HG03045 (cell line): ENCODE measurements around the gene S100A9.
"Not testable (repeated sequence)": the region's sequence is repeated elsewhere in the genome, so short reads cannot be mapped to it uniquely, and the experiment has no call there.

Experiments
- ATAC-seq: cut with Tn5 transposase; IDR thresholded peaks from one replicate; pipeline ENCODE4 v1.9.1; 2021; ENCODE audit warnings: mild to moderate bottlenecking, moderate library complexity; ENCODE audit not compliant: unreplicated experiment

S100A9 gene

DNA sequence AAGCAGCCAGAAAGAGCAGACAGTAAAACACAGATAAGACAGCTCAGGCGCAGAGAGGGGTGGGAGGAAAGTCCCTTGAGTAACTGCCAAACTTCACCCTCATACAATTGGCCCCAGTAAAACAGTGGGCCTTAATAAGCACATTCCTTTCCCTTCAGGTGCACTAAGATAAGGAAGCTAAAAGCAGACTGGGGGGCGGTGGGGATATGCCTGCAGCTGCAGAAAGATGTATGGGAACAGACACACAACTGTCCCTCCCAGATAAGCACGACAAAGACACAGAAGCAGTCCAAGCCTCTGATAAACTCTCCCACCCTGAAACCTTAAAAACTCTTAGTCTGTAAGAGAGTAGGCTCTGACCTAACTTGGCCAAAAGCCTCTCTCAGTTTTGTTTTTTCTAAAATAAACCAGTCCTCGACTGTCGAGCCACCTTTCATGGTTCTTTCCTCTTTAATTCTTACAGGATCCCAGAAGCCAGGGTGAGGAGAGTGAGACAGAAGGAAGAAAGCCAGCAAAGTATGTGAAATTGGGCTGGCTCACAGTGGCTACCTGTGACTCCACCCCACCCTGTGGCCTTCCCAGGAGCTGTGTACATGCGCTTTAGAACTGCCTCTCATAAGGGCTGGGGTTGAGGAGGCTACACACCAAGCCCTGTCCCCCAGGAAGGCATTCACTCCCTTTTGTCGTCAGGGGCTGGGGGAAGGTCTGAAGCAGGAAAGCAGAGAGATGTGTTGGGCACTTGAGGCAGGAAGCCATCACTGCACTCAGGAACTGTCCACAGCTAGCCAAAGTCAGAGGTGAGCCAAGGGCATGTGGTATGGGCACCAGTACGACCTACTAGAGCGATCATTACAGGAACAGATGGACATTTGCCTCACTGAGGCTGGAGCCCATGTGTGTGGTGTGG, 13.6 kb upstream of the S100A9 start:
- no peak for ATAC-seq

DNA sequence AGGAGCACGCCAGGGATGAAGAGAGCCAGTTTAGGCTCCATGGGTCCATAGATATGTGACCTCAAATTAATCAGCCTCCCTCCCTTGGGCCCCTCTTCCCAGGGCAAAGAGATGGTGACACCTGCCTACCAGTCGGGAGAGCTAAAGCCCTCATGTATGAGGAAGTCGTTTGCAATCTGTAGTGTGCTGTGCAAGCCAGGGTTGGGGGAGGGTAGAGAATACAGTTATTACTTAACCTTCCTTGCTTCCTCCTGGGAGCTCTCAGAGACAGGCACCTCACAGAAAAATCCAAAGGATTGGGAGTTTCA, 13.0 kb upstream of the S100A9 start:
- ATAC-seq, result no peak

DNA sequence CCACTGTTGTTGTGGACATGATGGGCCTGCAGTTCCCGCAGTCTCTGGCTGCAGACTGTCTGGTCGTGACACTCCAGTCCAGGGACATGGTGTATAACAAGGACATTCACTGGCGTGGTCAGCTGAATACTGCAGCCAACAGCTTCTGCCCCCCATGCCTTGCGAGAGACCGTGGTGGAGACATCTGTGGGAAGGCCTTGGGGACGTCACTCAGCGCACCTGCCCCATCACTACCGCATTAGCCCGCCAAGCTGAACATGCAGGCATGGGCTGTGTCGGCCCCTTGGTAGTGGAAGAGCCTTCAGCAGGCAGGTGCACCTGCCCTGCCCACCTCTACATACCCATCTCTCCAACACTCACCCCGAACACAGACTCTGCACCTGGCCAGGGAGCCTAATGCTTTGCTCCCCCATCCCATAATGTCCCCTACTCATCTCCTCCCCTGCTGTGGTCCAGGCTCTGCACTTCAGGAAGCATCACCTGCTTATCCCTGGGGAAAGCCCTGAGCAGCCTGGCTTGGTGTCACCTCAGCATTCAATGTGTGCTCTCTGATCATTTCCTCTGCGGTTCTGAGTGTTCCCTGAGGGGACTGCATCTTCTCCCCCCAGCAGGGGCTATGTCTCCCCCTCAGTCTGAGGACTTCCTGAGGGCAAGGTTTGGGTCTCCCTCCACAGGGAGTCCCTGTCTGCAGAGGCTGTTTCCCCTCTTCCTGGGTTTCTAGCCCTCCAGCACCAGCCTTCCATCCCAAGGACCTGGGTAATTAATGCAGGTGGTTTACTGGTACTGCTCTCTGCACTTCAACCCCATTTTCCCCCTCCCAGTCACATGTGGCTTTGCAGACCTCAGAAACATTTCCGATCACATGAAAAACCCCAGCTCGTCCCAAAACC, 12.2 kb upstream of the S100A9 start:
- ATAC-seq, result no peak

DNA sequence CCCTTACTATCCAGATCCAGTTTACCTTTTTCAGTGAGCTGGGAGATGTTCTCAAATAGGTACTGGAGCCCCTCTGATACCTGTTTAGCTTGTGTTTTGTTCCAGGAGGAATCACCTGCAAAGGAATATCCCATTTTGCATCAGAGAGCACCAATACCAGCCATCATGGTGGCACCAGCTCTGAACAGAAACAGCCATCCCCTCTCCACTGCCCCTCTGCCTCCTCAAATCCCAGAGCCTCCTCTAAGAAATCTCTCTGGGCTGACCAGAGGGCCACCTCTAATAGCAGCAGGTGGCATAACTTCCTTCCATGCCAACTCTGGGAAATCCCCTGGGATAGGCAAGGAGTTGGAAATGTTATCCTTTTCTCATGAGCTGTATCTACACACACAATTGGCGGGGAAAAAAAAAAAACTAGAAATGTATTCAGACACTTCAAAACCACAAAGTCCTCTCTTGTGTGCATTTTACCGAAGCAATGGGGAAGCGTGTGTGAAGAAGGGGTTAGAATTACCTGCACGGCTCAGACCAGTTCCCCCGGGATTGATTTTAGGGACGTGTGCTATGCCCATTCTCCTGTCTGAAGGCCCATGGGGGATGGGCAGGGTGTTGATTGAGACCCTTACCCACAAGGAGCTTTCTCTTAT, 11.5 kb upstream of the S100A9 start:
- no peak for ATAC-seq

DNA sequence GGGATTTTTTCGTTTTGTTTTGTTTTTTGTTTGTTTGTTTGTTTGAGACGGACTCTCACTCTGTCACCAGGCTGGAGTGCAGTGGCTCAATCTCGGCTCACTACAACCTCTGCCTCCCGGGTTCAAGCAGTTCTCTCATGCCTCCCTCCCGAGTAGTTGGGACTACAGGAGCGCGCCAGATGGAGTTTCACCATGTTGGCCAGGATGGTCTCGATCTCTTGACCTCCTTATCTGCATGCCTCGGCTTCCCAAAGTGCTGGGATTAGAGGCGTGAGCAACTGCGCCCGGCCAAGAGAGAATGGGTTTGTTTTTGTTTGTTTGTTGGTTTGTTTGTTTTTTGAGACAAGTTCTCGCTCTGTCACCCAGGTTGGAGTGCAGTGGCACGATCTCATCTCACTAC, 10.6 kb upstream of the S100A9 start:
- ATAC-seq, result not testable (repeated sequence)

DNA sequence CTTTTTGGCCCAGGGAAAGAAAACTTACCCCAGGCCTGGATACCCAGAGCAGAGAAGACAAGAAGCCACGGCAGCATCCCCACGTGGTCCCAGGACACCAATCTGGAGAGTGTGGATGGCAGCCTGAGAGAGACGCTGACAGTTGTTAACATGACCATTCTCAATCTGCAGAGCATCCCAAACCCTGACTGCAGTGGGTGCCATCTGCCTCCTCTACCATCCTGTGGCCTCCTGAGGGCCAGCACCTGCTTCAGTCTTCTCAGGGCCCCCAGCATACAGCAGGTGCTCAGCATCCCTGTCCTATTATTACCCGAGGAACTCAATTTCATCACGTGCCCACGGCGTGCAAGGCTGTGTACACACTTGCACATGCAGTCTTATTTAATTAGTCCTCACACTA, 9.8 kb upstream of the S100A9 start:
- no peak for ATAC-seq

DNA sequence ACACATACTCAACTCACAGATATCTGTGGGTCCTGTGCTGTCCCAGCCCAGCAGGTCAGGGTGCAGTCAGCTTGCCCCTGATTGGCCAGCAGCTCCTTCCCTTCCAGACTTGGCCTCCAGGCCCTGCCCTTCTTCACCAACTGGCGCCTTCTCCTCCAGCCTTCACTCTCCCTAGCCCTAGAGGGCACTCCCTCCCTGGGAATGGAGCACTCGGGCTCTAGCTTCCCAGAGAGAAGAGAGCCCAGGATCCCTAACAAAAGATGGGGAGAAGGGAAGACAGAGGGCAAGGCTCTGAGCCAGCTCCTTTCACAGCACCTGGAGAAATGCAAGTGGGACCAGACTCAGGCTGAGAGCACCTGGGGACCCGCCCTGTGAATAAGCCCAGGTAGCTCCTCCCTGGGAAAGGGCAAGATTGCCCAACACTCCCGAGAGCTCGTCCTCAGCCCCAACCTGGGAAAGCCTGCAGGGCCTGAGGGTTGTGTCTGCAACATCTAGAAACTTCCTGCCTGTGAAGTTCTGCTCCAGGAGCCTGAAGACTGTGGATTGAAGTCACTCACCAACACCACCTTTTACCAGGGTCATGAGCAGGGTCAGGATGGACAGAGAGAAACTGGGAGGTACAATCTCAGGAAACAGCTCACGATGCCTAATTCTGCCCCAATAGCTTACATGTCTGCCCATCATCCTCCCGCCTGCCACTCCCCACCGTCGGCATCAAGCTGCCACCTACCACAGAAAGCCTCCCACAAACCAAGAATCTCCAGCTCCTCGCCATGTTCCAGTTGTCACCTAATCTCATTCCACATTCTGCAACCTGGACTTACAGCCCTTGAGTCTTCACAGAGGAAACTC, 8.9 kb upstream of the S100A9 start, which contains the start of gene PGLYRP4:
PGLYRP4 (minus strand) TSS at position 331 of the 852 bp plus-strand sequence. CDS start 909 bp downstream, outside the sequence.
- no peak for ATAC-seq

DNA sequence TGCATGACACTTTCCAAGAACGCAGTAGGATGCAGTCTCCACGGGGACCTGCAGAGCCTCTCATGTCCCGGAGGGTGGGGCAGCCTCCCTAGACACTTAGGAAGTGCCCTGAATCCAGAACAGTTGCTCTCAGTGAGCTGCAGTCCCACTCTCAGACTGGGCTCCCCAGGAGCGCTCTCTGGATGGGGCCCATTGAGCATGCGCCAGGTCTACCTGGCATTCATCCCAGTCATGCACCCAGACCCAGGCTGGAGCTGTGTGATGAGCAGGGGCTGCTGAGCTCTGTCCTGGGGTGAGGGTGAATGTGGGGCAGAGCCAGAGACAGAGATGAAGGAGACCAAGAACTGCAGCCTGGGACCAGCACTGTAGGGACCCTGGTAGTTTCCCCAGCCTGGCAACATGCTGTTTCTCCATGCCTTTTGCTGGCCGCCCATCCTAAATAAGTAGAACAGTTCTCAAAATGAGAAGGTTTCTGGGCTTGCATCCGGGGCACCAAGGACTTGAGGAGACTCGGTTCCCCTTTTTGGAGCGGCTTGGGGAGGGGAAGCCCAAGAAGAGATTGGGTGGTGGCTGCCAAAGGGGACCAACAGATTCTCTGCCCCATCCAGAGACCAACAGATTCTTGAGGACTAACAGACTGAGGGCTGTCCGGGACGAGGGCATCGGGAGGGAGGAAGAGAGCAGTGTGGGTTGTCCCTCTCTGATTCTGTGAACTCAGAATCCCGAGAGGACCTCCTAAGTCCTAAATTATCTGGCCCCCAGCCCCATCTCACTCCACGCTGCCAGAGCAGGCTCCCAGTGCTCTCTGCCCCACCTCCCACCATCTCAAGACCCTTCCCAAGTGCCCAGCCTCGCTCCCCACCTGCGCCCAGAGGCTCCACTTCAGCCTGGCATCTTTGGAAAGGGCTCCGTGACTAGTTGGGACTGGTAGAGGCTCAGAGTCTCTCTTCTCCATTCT, 8.0 kb upstream of the S100A9 start:
- no peak for ATAC-seq

DNA sequence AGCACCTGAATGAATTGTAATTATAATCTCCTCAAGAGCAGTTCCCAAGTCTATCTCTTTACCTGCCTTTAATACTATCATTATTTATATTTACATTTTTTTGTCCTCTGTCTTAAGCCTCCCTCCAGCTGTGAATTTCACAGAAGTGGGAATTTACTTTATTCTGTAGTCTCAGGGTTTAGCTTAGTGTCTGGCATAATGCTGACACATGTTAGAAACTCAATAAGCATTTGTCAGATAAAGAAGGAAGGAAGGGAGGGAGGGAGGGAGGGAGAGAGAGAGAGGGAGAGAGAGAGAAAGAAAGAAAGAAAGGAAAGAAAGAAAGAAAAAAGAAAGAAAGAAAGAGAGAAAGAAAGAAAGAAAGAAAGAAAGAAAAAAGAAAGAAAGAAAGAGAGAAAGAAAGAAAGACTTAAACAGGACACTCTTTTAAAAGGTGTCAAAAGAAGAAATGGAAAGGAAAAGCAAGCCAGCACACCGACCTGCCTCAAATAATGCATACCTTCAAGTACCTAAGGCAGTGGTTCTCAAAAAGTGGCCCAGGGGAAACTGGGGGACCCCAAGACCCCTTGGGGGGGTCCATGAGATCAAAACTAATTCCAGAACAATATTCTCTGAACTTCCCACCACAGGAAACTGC, 7.2 kb upstream of the S100A9 start:
- no peak for ATAC-seq

DNA sequence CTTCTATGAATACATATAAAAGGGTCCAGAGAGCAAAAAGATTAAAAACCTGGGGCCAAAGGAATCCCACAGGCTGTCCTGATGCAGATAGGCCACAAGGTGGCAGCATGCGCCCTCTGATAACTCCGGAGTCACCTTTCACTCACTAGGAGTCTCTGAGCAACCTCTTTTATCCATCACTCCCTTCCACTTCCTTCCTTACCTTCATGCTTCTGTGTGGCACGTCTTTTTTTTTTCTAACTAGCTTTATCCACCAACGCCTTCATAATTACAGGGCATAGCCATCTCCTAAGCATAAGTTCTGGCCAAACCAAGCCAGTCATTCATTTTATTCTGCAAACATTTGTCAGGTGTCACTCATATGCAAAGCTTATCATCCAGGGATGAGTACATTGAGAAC, 5.1 kb upstream of the S100A9 start:
- ATAC-seq, result no peak

DNA sequence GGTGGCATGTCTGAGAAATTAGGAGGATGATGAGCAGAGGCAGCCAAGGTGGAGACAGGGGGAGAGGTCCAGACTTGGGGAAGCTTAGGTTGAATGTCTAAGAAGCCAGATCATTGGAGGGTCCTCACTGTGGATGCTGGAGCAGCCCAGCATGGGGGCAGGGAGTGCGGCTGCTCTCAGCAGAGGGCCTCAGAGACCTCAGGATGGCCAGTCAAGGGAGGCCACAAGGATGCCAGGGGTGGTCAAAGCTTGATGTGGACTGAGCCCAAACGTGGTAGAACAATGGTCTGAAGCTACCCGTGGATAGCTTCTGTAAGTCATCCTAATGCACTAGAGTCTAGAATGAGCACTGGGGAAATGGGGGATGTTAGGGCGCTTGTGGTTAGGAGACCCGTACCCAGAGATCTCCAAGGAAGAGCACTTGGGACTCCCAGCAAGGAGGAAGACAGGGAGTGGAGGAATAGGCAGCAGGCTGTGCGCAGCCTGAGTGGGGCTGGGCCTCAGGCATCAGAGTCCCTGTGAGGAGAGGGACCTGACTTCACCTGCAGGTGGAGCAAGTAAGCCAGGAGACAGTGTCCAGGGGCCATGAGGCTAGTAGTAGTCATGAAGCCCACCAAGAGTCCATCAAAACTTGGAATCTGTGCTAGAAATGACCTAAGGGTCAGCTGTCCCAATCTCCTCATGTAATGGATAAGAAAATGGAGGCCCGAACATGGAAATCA, 4.3 kb upstream of the S100A9 start:
- no peak for ATAC-seq

DNA sequence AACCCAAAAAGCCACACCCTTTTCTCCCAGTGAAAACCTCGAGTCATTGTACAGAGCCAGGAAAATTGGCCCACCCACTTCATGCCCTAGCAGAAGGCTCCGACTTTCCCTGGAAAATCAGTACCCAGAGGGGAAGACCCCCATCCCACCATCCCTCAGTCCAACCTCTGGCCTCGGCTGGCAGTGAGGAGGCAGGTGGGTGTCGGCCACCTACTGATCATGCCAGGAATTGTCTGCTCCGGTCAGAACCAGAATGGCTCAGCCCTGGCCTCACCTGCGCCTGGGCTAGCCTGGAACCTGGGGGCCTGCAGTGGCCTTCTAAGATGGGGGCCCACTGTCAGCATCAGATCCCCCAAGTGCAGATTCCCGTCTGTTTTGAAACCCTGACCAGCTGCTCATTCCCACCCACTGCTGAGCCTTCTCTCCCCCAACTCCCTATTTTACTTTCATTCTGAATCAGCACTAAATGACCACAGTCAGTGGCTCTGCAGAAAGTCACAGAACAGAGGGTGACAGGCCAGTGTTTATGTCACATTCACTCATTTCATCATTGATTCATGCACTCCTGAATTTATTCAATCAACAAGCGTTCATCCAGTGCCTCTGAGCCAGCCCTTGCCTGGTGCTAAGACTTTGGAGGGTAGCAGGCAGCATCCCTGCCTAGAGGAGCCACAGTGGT, 3.0 kb upstream of the S100A9 start:
- no peak for ATAC-seq

DNA sequence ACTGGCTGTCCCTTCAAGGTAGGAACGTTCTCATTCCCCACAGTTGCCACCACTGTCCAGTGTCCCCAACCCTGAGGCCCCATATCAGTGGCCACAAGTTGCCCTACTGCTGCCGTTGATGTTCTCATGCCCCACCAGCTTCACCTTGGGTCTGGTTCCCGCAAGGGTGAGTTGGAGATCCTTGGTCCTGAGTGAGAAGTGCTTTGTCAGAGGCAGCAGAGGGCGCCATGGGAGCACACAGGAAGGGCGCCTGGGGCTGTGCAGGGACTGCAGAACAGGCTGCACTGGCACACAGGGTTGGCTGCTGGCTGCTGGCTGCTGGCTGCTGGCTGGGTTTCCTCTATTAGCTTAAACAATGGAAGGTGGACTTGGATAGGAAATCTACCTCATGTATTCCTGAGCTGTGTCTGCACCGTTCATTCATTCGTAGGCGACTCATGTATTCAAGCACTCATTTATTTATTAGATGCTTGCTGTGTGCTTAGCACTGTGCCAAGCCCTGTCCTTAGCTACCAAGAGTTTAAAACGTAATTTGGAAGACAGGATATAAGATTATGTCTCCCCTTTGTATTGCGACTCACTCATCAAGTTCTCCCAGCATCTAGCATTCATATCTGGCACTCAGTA, 2.1 kb upstream of the S100A9 start:
- no peak for ATAC-seq

DNA sequence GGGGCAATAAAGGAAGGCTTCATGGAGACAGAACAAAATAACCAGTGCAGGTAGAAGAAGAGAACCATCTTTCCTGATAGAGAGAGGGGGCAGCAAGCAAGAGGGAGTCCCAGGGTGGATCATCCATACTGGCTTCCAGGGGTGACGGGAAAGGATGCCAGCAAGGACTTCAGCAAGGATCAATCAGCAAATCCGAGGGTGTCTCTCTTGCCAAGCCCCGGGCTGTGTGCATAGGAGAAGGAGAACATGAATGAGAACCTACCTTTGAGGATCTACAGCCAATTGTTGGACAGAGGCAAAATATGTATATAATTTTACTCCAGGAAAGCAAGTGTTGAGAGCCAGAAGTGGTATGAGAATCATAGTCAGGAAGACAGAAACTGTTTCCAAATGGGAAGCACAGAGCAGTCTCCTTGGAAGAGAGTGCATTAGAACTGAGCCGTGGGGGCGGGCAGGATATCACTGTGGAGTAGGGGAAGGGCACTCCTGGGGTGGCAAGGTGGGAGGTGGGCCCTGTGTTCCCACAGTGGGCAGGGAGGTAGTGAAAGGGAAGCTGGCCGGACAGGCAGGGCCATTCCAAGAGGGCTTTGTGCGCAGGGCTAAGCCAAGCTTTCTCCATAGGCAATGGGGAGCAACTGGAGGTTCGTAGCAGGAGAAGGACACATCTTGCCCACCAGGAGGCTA, 1.1 kb upstream of the S100A9 start:
- ATAC-seq, result no peak

DNA sequence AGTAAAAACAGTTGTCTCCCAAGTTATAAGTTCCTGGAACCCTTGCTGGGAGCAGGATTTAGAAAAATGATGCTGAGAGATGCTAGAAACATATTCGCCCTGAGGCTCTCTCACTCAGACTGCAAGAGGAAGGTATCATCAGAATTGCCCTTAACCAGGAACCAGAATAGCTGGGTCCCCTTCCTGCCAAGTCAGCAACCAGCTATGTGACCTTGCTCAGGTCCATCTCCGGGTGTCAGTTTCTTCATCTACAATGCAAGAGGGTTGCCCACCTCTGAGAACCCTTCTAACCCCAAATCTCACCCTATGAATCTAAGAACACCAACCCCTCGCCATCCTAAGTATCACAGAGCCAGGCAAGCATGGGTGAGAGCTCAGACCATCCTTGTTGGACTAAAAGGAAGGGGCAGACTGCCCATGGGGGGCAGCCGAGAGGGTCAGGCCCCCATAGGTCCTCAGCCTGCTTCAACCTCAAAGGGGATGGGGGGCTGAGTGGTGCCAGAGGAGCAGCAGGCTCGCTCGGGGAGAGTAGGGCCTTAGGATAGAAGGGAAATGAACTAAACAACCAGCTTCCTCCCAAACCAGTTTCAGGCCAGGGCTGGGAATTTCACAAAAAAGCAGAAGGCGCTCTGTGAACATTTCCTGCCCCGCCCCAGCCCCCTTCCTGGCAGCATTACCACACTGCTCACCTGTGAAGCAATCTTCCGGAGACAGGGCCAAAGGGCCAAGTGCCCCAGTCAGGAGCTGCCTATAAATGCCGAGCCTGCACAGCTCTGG, 390 bp upstream of the S100A9 start:
- no peak for ATAC-seq

DNA sequence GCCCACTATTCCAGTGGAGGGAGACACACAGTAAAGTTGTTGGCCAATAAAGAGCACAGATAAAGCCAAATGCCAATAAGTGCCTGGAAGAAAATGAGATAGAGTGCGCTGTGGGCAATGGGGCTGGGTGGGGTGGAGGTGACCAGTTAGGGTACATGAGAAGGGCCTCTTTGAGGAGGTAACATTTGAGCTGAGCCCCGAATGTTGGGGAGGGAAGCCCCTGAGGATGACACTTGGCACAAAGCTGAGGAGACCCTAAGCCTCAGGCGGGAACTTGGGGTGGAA, 979 bp downstream of the S100A9 start:
- ATAC-seq, result no peak
